GM13976 (cell line): ENCODE measurements around the gene SH2D1B.

Experiments
- DNase-seq: peaks from one replicate; pipeline ENCODE4 v3.0.0; 2012; ENCODE audit warnings: low spot score
- CTCF ChIP-seq: IDR thresholded peaks from 2 replicates; pipeline ENCODE4 v1.5.1; 2012; ENCODE audit warnings: borderline replicate concordance, mild to moderate bottlenecking; ENCODE audit not compliant: insufficient read depth; ENCODE audit errors: extremely low read depth, missing control alignments, control extremely low read depth
- in situ Hi-C: fragments of 300-500 bp; cut with MboI; formaldehyde crosslinking; loops from one replicate; pipeline ENCODE4 v1.12.0; 2022; ENCODE audit warnings: low sequenced_read_pairs, mixed read lengths, inconsistent platforms; ENCODE audit not compliant: unreplicated experiment

SH2D1B gene

GRCh38 chr1:162364498-162364897, 47.4 kb downstream of the SH2D1B start:
- DNase-seq = no peak
- no peak for TF ChIP-seq CTCF
- in situ Hi-C loops = no loop called here

- in situ Hi-C loops = no loop called here
Measured at GRCh38 chr1:162363823-162364222, 48.1 kb downstream of the SH2D1B start.

GRCh38 chr1:162361349-162361748, 50.6 kb downstream of the SH2D1B start:
- no peak for TF ChIP-seq CTCF
- no peak for DNase-seq
- in situ Hi-C loops = no loop called here

More at GRCh38 chr1:162363823-162364222, 48.1 kb downstream of the SH2D1B start:
- no peak for DNase-seq
- no peak for TF ChIP-seq CTCF

GRCh38 chr1:162360874-162361260, 51.1 kb downstream of the SH2D1B start:
- in situ Hi-C loops = no loop called here
- TF ChIP-seq CTCF = no peak
- no peak for DNase-seq

GRCh38 chr1:162360237-162360873, 51.6 kb downstream of the SH2D1B start:
- TF ChIP-seq CTCF = no peak
- no peak for DNase-seq
- in situ Hi-C loops = no loop called here

GRCh38 chr1:162359523-162360236, 52.3 kb downstream of the SH2D1B start:
- no peak for TF ChIP-seq CTCF
- in situ Hi-C loops = no loop called here
- no peak for DNase-seq
